ENCODE measurements around the gene EXOSC7.

The EXOSC7 gene

GRCh38 chr3:44974416-44974815, 1.6 kb upstream of the EXOSC7 start:
- H3K36me3 ChIP-seq (ENCODE audit: insufficient read depth) = no peaks in the 10 kb centered on the region
- no peak overlapping the region for H3K9ac ChIP-seq
- H2AFZ ChIP-seq (ENCODE audit: low read depth) = no peak overlapping the region
- H3K4me2 ChIP-seq = peak overlapping the region; percentile 49; the same call in 1 of the 2 replicates
- no peaks in the 10 kb centered on the region for H3K27me3 ChIP-seq (ENCODE audit: insufficient read depth, low read depth)
- H3K27ac ChIP-seq = no peak overlapping the region
- no peak overlapping the region for H3K4me3 ChIP-seq (IDR thresholded peaks at IDR 0.05; ENCODE audit: insufficient read depth, low read depth, low read length)
- H3K79me2 ChIP-seq (ENCODE audit: insufficient read depth, low read depth) = peaks cover 57% of the 10 kb centered on the region
- no peaks in the 10 kb centered on the region for H4K20me1 ChIP-seq (ENCODE audit: insufficient read depth)
- TF ChIP-seq CTCF (conservative IDR thresholded peaks at IDR 0.05; ENCODE audit: low read depth, low read length) = no peak
- H3K4me1 ChIP-seq (ENCODE audit: low read depth, poor library complexity, severe bottlenecking) = peaks cover 36% of the 10 kb centered on the region

GRCh38 chr3:44981220-44981619, 5.2 kb downstream of the EXOSC7 start:
- no peaks in the 10 kb centered on the region for H4K20me1 ChIP-seq (ENCODE audit: insufficient read depth)
- H3K36me3 ChIP-seq (ENCODE audit: insufficient read depth) = no peaks in the 10 kb centered on the region
- H3K4me3 ChIP-seq (IDR thresholded peaks at IDR 0.05; ENCODE audit: insufficient read depth, low read depth, low read length) = no peak overlapping the region
- H2AFZ ChIP-seq (ENCODE audit: low read depth) = no peak overlapping the region
- peak overlapping the region; percentile 90 for H3K27ac ChIP-seq
- no peak for TF ChIP-seq CTCF (conservative IDR thresholded peaks at IDR 0.05; ENCODE audit: low read depth, low read length)
- peak overlapping the region; percentile 82 for H3K4me2 ChIP-seq
- peaks cover 88% of the 10 kb centered on the region for H3K79me2 ChIP-seq (ENCODE audit: insufficient read depth, low read depth)
- H3K9ac ChIP-seq = peak overlapping the region; percentile 39; the same call in 1 of the 2 replicates
- no peaks in the 10 kb centered on the region for H3K27me3 ChIP-seq (ENCODE audit: insufficient read depth, low read depth)
- H3K4me1 ChIP-seq (ENCODE audit: low read depth, poor library complexity, severe bottlenecking) = peaks cover 78% of the 10 kb centered on the region

GRCh38 chr3:44981751-44982150, 5.7 kb downstream of the EXOSC7 start:
- Histone ChIP-seq H3K9ac (peak overlapping the region; percentile 39; the same call in 1 of the 2 replicates), H3K27me3 (ENCODE audit: insufficient read depth, low read depth) (no peaks in the 10 kb centered on the region), H4K20me1 (ENCODE audit: insufficient read depth) (no peaks in the 10 kb centered on the region), H3K79me2 (ENCODE audit: insufficient read depth, low read depth) (peaks cover 86% of the 10 kb centered on the region), H2AFZ (ENCODE audit: low read depth) (no peak overlapping the region), H3K36me3 (ENCODE audit: insufficient read depth) (no peaks in the 10 kb centered on the region), H3K4me3 (IDR thresholded peaks at IDR 0.05; ENCODE audit: insufficient read depth, low read depth, low read length) (no peak overlapping the region), H3K27ac (peak overlapping the region; percentile 90), H3K4me1 (ENCODE audit: low read depth, poor library complexity, severe bottlenecking) (peaks cover 78% of the 10 kb centered on the region), H3K4me2 (peak overlapping the region; percentile 82)
- TF ChIP-seq CTCF (conservative IDR thresholded peaks at IDR 0.05; ENCODE audit: low read depth, low read length) = no peak

GRCh38 chr3:44982817-44983216, 6.8 kb downstream of the EXOSC7 start:
- H3K27ac ChIP-seq = peak overlapping the region; percentile 90
- no peak overlapping the region for H3K9ac ChIP-seq
- H4K20me1 ChIP-seq (ENCODE audit: insufficient read depth) = no peaks in the 10 kb centered on the region
- H3K36me3 ChIP-seq (ENCODE audit: insufficient read depth) = no peaks in the 10 kb centered on the region
- H3K27me3 ChIP-seq (ENCODE audit: insufficient read depth, low read depth) = no peaks in the 10 kb centered on the region
- peaks cover 77% of the 10 kb centered on the region for H3K4me1 ChIP-seq (ENCODE audit: low read depth, poor library complexity, severe bottlenecking)
- H3K4me2 ChIP-seq = peak overlapping the region; percentile 50; the same call in 1 of the 2 replicates
- H3K79me2 ChIP-seq (ENCODE audit: insufficient read depth, low read depth) = peaks cover 85% of the 10 kb centered on the region
- no peak for TF ChIP-seq CTCF (conservative IDR thresholded peaks at IDR 0.05; ENCODE audit: low read depth, low read length)
- H3K4me3 ChIP-seq (IDR thresholded peaks at IDR 0.05; ENCODE audit: insufficient read depth, low read depth, low read length) = no peak overlapping the region
- H2AFZ ChIP-seq (ENCODE audit: low read depth) = no peak overlapping the region

Data from KMS-11 (cell line).